Caco-2 (cell line): ENCODE data around the gene SNRNP25. TPM values are rescaled to one million over a fixed set of nuclear protein-coding genes. Genes with fewer than 3 reads are reported as not detected.

Experiments used
- BruUV-seq: library from RNA; stranded (reverse); fragments of 400-500 nt; replicated peaks from 2 replicates; lab custom pipeline; 2021; lab: Mats Ljungman, UMichigan
- CTCF ChIA-PET: fragments of 300-600 bp; sonication (Branson Sonifier 250); formaldehyde crosslinking; loops from one replicate; lab custom pipeline; 2022; ENCODE audit warnings: antibody characterized with exemption; lab: Charles Lee
- POLR2A ChIA-PET: fragments of 300-600 bp; sonication (Branson Sonifier 250); formaldehyde crosslinking; loops from one replicate; lab custom pipeline; 2022; ENCODE audit warnings: antibody characterized with exemption; lab: Charles Lee
- DNase-seq, 2 experiments: peaks; one replicate each; pipeline versions ENCODE4 v3.0.0 to v3.0.0-alpha.2; 2020 to 2022
- H3K27me3 ChIP-seq: replicated peaks from 2 replicates; pipeline ENCODE4 v1.6.0; 2011; ENCODE audit warnings: low read length; ENCODE audit not compliant: control insufficient read depth, insufficient read depth
- H3K36me3 ChIP-seq: 2 replicates; pipeline ENCODE4 v1.5.1; 2011; ENCODE audit warnings: low read length; ENCODE audit not compliant: control insufficient read depth, insufficient read depth
- H3K4me1 ChIP-seq: fragments of 250-450 bp; sonication (Bioruptor Pico); 2 replicates; pipeline ENCODE4 v1.5.1; 2020; ENCODE audit warnings: mild to moderate bottlenecking
- H3K4me3 ChIP-seq: 2 replicates; pipeline ENCODE4 v1.5.1; 2011; ENCODE audit warnings: low read depth, mild to moderate bottlenecking, control low read depth, low read length
- H3K9me3 ChIP-seq: fragments of 250-450 bp; sonication (Bioruptor Pico); 2 replicates; pipeline ENCODE4 v1.5.1; 2020; ENCODE audit warnings: mild to moderate bottlenecking, moderate library complexity
- H3K27ac Mint-ChIP-seq: one replicate; pipeline ENCODE4 v1.8.0; 2022; ENCODE audit warnings: mixed read lengths; ENCODE audit not compliant: unreplicated experiment
- H3K27me3 Mint-ChIP-seq: one replicate; pipeline ENCODE4 v1.8.0; 2022; ENCODE audit warnings: mixed read lengths; ENCODE audit not compliant: insufficient read depth, unreplicated experiment
- H3K36me3 Mint-ChIP-seq: one replicate; pipeline ENCODE4 v1.8.0; 2022; ENCODE audit warnings: mild to moderate bottlenecking, mixed read lengths; ENCODE audit not compliant: insufficient read depth, unreplicated experiment
- H3K4me1 Mint-ChIP-seq: one replicate; pipeline ENCODE4 v1.8.0; 2022; ENCODE audit warnings: low read depth, mixed read lengths; ENCODE audit not compliant: unreplicated experiment
- H3K4me3 Mint-ChIP-seq: one replicate; pipeline ENCODE4 v1.8.0; 2022; ENCODE audit warnings: mild to moderate bottlenecking, moderate library complexity, mixed read lengths; ENCODE audit not compliant: unreplicated experiment
- H3K9me3 Mint-ChIP-seq: one replicate; pipeline ENCODE4 v1.8.0; 2022; ENCODE audit warnings: mixed read lengths; ENCODE audit not compliant: unreplicated experiment
- CTCF ChIP-seq, 2 experiments: fragments of 200-600 bp in 1 of 2; IDR thresholded peaks; 1 replicate in 1 of 2; 2 replicates in 1 of 2; pipeline versions ENCODE4 v1.5.1 to v1.8.0; 2011 to 2022; ENCODE audit warnings: antibody characterized with exemption in 1 of 2, control low read depth in 1 of 2, inconsistent platforms in 1 of 2, low read depth in 1 of 2, low read length in 1 of 2, mild to moderate bottlenecking in 1 of 2, moderate library complexity in 1 of 2; ENCODE audit not compliant: insufficient read depth in 1 of 2, severe bottlenecking in 1 of 2, unreplicated experiment in 1 of 2
- intact Hi-C: fragments of 100-400 bp; cut with micrococcal nuclease; formaldehyde crosslinking; loops from one replicate; pipeline ENCODE4 v1.10.0; 2022; ENCODE audit not compliant: unreplicated experiment
- total RNA-seq: library from RNA; stranded (reverse); gene quantifications from 2 replicates; pipeline ENCODE4 v1.2.3, GENCODE V29; 2022

Gene SNRNP25
- total RNA-seq, 1 experiment from 2014 or later, result 57.1 TPM

GRCh38 chr16:35011-35677, 18.5 kb upstream of the SNRNP25 start:
- no peaks in the 10 kb centered on the region for H3K4me1 ChIP-seq
- BruUV-seq, result no TSS peak
- no peaks in the 10 kb centered on the region for H3K4me1 Mint-ChIP-seq
- no peaks in the 10 kb centered on the region for H3K27me3 Mint-ChIP-seq
- ChIA-PET POLR2A (no interaction called here), CTCF (no interaction called here)
- no peaks in the 10 kb centered on the region for H3K36me3 ChIP-seq
- DNase-seq, result no peak
- H3K27me3 ChIP-seq, result no peaks in the 10 kb centered on the region
- intact Hi-C loops, result no loop called here
- H3K27ac Mint-ChIP-seq, result no peak overlapping the region
- no peaks in the 10 kb centered on the region for H3K9me3 Mint-ChIP-seq
- no peaks in the 10 kb centered on the region for H3K9me3 ChIP-seq
- peaks cover 22% of the 10 kb centered on the region for H3K36me3 Mint-ChIP-seq
- H3K4me3 ChIP-seq, result no peak overlapping the region
- H3K4me3 Mint-ChIP-seq, result no peak overlapping the region
- no peak for TF ChIP-seq CTCF (IDR thresholded peaks at IDR 0.05; ENCODE audit: insufficient read depth in 1 of 2, low read depth in 1 of 2, low read length in 1 of 2, severe bottlenecking in 1 of 2, unreplicated experiment in 1 of 2)

- no peak for DNase-seq
These were observed 17.8 kb upstream of the SNRNP25 start for GRCh38 chr16:35678-36305.

More at GRCh38 chr16:35678-36305, 17.8 kb upstream of the SNRNP25 start:
- intact Hi-C loops, result no loop called here
- no peak for TF ChIP-seq CTCF (IDR thresholded peaks at IDR 0.05; ENCODE audit: insufficient read depth in 1 of 2, low read depth in 1 of 2, low read length in 1 of 2, severe bottlenecking in 1 of 2, unreplicated experiment in 1 of 2)
- H3K4me3 Mint-ChIP-seq, result no peak overlapping the region
- H3K4me1 Mint-ChIP-seq, result no peaks in the 10 kb centered on the region
- BruUV-seq, result no TSS peak
- Histone ChIP-seq H3K9me3 (no peaks in the 10 kb centered on the region), H3K4me1 (no peaks in the 10 kb centered on the region), H3K27me3 (no peaks in the 10 kb centered on the region), H3K36me3 (no peaks in the 10 kb centered on the region), H3K4me3 (no peak overlapping the region)
- no peak overlapping the region for H3K27ac Mint-ChIP-seq
- POLR2A ChIA-PET, result no interaction called here
- peaks cover 22% of the 10 kb centered on the region for H3K36me3 Mint-ChIP-seq
- no peaks in the 10 kb centered on the region for H3K27me3 Mint-ChIP-seq
- CTCF ChIA-PET, result no interaction called here
- H3K9me3 Mint-ChIP-seq, result no peaks in the 10 kb centered on the region
